Fibroblast of skin of right quadriceps (primary cell): ENCODE data around the gene FOXQ1.

Experiments used
- DNase-seq: peaks from one replicate; pipeline ENCODE4 v3.0.0-alpha.2; 2013

Gene FOXQ1

GRCh38 chr6:1311400-1312202, at the start of gene FOXQ1:
TSS of gene FOXQ1 (plus strand) at chr6:1312098. CDS start at chr6:1312705, 607 bp downstream.
- no peak for DNase-seq

GRCh38 chr6:1262704-1263038, 49.2 kb upstream of the FOXQ1 start:
- DNase-seq: no peak

- peak; percentile 82 for DNase-seq
Observed at GRCh38 chr6:1263039-1263849, 48.7 kb upstream of the FOXQ1 start.

GRCh38 chr6:1263850-1264377, 48.0 kb upstream of the FOXQ1 start:
- DNase-seq: no peak

- DNase-seq: no peak
Observed at GRCh38 chr6:1264619-1265445, 47.1 kb upstream of the FOXQ1 start.

- DNase-seq: no peak
Observed at GRCh38 chr6:1266686-1267056, 45.2 kb upstream of the FOXQ1 start.

- no peak for DNase-seq
Observed at GRCh38 chr6:1267057-1267732, 44.7 kb upstream of the FOXQ1 start.

GRCh38 chr6:1267790-1268762, 43.8 kb upstream of the FOXQ1 start:
- no peak for DNase-seq

- no peak for DNase-seq
Observed at GRCh38 chr6:1271071-1271763, 40.7 kb upstream of the FOXQ1 start.

- DNase-seq: no peak
Observed at GRCh38 chr6:1278061-1278720, 33.7 kb upstream of the FOXQ1 start.

- DNase-seq: no peak
Observed at GRCh38 chr6:1279065-1279464, 32.8 kb upstream of the FOXQ1 start.

- DNase-seq: no peak
Observed at GRCh38 chr6:1280666-1281300, 31.1 kb upstream of the FOXQ1 start.

GRCh38 chr6:1281746-1282145, 30.2 kb upstream of the FOXQ1 start:
- DNase-seq: no peak

GRCh38 chr6:1283501-1283900, 28.4 kb upstream of the FOXQ1 start:
- no peak for DNase-seq

- DNase-seq: no peak
Observed at GRCh38 chr6:1285556-1285955, 26.3 kb upstream of the FOXQ1 start.

GRCh38 chr6:1285956-1286355, 25.9 kb upstream of the FOXQ1 start:
- DNase-seq: peak; percentile 92

- DNase-seq: peak; percentile 87
Observed at GRCh38 chr6:1287103-1287591, 24.8 kb upstream of the FOXQ1 start.

- no peak for DNase-seq
Observed at GRCh38 chr6:1290086-1290485, 21.8 kb upstream of the FOXQ1 start.

- DNase-seq: no peak
Observed at GRCh38 chr6:1290805-1291204, 21.1 kb upstream of the FOXQ1 start.
